Activated CD4-positive, CD25-positive, alpha-beta regulatory T cell treated with anti-CD3 and anti-CD28 coated beads, Interleukin-2, amount 50 U/mL, for 16 hours (primary cell): ENCODE measurements around the gene TPM1.

Source experiments
- DNase-seq: peaks from one replicate; pipeline ENCODE4 v3.0.0-alpha.2; 2020; ENCODE audit warnings: low read depth, low spot score

The TPM1 gene

DNA sequence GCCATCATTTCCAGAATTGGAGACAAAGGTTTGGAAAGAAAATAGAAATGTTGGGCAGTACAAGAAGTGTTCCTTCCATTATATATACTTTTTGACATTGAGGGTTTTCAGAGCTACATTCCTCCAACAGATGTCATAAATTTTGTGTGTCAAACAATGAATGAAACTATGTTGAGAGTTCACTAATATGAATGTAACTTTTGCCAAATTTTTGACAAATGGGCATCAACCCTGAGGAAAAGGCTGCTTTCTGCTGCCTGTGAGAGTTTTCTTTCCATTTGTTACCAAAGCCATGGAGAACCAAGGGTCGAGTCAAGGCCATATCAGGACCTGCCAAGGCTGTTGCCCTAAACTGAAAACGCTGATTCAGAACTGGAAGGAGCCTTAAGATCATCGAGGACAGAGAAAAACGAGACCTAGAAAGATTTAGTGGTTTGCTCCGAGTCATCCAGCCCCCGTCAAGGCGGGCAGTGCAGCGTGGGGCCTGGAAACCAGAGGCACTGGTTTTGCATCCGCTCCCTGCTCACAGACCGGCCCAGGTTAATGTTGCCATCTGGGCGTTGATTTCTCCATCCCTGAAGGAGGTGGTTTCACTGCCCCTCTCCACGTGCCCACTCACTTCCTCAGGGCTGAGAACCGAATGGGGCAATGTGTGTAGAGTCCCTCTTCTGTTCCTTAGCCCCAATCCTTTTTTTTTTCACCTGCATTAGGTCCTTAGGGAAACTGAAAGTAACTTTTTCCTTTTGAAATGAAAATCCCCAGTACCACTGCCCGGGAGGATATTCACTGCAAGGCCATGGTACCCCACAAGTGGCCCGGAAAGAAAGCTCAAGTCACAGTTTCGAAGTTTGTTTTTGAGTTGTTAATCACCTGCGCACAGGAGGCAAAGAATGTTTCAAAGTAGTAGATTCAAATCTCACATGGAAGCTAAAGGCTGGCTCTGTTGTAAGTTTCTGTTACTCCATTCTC, 32.8 kb downstream of the TPM1 start:
- no peak for DNase-seq

DNA sequence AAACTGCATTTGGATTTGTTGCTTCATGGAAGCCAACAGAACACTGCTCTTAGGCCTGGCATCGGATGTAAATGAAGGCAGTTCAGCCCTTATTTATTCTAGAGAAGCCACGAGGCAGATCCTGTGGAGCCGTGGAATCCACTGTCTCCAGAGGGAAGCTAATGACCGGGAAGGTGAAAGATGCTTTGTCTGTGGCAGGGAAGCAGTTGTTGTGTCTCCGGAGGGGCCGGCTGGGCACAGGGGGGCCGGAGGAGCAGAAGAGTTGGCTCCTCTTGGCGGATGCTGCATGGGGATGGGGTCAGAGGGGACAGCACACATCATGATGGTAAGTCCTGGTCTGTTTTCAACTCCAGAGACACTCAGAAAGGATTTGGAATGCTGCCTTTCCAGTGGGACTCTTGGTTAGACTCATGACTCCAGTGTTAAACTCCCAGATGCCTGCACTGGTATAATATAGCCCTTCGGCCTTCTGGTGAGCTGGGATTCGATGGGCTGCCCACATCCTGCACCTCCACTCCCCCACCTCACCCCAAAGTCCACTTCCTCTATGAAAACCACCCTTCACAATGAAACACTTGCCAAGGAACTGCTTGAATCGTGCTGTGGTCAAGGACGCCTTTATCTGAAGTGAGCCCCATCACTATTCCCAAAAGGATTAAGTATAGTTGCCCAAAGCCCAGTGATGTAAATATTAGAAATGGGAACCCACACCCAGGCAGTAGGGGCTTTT, 33.6 kb downstream of the TPM1 start:
- no peak for DNase-seq

DNA sequence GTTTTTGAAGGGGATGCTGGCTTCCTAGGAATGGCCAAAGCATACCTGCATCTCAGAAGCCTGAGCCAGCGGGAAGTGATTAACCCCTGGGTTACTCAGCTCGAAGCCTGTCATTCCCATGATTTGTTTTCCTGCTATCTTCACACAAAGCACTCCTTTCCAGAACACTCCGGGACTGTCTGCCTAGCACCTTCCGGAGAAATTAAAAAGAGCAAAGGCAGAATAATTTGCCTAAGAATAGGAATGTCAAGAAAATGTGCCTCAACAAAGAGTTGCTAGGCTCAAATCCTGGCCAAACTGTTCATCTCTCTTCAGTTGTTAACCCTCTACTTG, 34.1 kb downstream of the TPM1 start:
- DNase-seq = no peak

DNA sequence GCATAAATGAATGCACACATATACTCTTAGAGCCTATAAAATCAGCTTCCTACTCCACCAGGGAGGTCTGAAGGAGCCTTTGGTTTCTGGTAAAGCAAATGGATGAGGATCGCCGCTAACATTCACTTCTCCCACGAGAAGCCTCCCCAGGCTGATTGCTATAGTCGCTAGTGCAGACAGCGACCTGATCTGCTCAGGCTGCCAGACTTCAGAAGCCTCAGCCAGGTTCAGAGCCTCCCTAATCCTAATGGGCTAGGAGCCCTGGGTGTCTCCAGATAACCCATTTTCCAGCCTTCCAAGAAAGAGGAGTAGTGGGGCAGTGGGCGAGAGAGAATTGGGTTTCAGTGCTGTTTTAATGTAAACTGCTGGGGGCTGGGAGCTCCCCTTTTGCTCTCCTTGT, 35.4 kb downstream of the TPM1 start:
- no peak for DNase-seq

DNA sequence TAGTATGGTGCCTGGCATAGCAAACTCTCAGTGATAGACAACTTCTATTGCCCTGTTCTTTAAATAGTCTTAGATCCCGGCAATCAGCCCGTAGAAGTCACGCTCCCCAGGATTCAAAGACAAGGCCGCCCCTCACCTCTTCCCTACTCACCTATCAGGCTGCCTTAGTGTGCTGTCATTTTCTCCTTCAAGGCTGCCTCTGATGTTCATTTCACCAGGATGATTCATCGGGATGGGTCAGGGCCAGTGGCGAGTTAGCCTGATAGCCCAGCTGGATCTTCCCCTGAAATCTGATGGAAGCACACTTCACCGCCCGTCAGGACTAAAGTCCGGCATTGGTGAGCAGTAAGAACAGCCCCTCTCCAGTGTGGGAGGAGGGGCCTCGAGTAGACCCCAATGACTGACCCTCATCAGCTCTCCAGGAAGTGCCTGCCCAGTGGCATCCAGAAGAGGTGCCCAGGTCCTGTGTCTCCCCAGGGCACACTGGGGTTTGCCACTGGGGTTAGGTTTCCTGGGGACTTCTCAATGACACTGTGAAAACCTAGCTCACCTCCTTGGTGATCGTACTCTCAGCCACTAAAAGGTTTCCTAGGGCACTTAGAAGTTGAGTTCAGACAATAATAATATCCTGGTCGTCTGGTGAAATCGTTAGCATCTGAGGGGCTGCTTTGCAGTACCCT, 37.5 kb downstream of the TPM1 start:
- no peak for DNase-seq

DNA sequence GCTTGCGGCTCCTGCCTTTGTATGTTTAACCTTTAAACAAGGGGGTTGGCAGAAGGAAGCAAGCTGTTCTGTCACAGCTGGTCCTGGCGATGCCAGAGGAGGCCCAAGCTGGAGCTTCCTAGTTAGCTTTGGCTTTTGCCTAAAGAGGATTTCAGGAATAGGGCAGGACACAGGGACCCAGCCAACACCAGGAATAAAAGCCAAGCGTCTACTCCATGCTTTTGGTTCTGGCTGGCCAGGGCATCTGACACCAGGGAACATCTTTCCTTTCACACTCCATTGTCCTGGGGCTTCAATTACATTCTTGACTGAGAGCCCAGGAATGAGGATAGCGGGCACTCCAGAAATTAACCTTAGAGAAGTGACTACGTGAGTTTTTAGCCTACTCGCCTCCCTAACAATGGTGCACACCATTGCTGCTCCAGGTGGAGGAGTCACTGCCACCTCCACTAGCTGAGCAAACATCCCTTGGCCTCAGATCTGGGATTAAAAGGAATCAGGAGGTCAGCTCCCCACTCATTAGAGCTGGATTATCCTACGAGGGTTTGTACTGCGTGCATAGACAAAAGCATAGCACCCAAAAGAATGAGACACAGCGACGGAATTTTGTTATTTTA, 38.2 kb downstream of the TPM1 start:
- no peak for DNase-seq

DNA sequence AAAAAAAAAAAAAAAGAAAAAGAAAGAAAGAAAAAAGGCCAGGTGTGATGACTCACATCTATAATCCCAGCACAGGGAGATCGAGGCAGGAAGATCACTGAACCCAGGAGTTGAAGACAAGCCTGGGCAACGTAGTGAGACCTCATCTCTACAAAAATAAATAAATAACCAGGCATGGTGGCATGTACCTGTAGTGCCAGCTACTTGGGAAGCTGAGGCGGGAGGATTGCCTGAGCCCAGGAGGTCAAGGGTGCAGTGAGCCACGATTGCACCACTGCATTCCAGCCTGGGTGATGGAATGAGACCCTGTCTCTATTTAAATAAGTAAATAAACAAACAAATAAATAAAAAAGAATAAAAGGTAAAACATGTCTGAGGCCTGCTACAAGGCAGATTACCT, 39.8 kb downstream of the TPM1 start:
- DNase-seq = no peak

DNA sequence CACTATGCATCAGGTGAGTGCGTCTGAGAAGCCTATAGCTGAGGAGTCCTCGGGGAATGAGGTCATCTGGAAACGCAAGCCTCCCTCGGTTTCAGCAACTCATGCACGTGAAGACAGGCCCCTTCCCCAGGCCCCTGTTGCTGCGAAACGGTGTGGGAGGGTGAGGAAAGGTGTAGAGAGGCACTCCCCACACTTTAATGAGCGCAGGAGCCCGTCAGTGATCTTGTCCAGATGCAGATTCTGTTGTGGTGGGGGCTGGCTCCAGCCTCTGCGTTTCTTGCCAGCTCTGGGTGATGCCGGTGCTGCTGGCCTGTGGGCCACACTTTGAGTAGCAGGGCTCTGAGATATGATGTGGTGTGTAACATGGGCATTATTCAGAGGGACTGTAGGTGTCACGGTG, 40.5 kb downstream of the TPM1 start:
- DNase-seq = no peak

DNA sequence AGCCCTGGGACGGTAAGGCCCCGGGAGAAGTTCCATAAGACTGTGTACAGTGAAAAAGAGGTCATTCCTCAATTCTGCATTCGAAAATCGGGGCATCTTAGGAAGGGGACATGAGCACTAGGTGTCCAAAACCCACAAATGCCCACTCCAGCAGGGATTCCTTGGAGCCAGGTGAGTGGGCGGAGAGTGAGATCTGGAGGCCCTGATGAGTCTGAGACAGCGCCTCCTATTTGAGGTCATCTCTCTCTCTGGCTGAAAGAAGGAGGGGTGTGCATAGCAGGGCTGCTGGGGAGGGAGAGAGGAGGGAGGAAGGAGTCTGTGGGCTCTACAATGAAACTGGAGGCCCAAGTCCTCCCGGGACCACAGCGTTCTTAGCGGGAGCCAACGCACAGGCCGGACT, 41.0 kb downstream of the TPM1 start:
- DNase-seq = no peak

DNA sequence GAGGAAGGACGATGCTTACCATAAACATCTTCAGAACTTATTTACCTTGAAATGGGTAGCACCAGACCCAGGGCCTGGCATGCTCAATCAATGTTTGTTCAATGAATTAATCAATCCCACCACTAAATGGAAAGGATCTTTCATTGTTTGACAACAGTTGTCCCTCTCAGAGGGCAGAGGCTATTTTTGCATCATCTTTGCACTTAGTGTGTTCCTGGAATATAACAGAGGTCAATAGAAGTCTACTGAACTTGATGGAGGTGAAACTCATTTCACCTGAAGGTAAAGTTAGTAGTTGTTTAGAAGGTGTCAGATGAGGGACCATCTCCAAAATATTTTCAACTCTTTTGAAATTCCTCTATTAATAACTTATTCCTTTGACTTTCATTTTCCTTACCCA, 42.3 kb downstream of the TPM1 start:
- DNase-seq = no peak

DNA sequence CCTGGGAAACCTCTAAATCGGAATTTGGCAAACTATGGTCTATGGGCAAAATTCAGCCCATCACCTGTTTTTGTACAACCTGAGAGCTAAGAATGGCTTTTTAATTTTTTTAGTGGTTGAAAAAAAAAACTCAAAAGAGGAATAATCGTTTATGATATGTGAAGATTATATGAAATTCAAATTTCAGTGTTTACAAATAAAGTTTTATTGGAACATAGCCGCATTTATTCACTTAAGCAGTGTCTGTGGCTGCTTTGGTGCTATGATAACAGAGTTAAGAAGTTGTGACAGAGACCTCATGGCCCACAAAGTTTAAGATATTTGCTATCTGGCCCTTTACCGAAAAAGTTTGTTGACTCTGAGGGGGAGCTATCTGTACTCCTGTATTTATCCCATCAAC, 42.7 kb downstream of the TPM1 start:
- no peak for DNase-seq

DNA sequence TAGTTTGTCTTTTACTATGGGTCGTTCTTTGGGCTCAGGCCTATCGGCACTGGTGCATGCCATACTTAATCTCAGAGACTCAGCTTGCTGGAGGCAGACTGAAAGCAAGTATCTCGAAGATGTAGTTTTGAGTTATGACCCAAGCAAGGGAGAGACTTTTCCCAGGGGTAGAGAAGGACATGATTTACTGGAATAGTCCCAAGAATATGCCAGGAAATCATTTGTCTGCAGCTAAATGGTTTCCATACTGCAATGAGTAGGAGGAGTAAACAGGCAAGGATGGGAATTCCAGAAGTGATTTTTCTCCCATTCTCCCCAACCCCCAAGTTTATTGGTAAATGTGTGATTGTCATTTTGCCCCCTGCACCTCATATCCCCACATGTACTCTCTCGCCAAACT, 43.7 kb downstream of the TPM1 start:
- no peak for DNase-seq

DNA sequence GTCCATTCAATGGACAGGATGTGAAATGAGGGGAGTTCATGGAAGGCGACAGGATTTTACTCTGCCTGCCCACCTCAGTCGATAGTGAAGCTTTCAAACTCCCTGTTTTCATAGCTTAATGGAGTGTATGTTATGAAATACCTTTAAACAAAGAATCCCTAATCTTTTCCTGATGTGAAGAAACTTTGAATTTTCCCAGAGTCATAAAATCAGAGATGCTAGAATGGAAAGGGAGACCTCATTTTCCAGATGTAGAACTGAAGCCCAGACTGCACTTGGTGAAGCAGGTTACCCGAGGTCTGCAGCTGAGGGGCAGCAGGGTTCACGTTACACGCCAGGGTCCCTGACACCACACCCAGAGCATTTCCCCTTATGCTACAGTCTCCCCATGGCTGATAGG, 44.4 kb downstream of the TPM1 start:
- DNase-seq = no peak

DNA sequence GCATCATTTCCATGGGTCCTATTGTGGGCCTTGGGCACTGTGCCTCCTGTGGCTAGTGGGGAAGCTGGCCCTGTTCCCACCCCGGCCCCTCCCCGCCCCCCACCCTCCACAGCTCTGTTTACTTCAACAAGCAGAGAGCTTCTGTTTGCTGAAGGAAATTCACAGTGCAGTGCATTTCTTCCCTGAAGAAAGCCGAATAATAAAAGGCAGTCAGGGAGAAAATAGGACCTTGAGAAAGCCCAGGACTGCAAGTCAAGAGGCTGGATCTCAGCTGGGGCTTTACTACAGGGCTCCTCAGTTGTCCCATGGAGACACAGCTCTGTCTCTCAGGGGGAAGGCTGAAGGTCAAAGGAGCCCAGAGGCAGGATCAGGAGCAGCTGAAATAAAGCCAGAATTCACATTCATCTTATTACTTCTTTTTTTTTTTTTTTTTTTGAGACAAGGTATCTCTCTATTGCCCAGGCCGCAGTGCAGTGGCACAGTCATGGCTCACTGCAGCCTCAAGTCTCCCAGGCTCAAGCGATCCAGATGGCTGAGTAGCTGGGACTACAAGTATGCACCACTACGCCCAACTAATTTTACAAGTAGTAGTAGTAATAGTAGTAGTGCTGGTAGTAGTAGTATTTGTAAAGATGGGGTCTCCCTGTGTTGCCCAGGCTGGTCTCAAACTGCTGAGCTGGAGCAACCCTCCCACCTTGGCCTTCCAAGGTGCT, 46.1 kb downstream of the TPM1 start:
- DNase-seq = no peak

DNA sequence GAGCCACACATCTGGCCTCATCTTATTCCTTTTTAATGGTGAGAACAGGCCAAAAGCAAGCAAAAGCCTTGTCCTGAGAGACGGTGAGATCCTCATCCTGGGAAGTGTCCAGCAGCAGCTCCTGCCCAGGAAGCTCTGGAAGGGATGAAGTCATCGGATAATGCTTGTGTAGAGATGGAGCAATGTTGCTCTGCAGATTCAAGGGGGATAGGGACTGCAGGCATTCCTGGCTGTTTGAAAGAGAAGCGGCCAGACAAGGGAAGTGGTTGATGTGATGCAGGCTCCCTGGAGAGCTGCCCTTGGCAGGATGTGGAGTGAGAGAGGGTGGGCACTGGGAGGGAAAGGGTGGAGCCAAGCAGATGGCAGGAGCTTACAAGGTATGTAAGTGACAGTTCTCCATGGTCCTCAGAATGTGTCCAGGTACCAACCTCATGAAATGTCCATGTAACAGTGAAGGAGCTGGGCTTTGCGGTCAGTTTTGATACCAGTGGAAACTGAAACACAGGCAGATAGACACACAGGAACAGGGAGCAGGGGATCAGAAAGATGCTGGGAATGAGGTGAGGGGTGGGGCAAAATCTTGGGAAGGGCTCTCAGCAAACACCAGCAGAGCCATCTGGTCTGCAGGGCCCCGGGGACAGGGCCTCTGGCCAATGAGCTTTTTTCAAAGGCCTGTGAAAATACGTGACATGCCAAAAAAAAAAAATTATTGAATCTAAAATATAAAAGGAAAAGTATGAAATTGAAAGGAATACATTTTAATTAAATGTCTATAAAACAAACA, 46.9 kb downstream of the TPM1 start:
- no peak for DNase-seq

DNA sequence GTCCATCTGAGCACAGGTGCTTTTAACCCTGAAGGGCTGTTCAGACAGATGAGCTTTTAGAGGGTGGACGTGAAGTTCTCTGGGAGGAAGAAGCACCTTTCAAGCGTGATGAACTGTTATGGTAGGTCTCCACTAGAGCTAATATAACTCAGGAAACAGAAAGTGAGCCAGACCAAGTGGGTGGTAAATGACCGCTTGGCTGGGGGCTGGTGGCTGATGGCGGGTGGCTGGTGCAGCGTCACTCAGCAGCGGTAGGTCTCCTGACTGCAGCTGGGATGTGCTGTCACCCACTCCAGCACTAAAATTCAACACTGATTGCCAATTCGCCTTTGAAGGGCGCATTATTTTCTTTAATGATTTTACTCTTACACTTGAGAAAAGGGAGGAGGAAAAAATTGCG, 47.9 kb downstream of the TPM1 start:
- DNase-seq = no peak

DNA sequence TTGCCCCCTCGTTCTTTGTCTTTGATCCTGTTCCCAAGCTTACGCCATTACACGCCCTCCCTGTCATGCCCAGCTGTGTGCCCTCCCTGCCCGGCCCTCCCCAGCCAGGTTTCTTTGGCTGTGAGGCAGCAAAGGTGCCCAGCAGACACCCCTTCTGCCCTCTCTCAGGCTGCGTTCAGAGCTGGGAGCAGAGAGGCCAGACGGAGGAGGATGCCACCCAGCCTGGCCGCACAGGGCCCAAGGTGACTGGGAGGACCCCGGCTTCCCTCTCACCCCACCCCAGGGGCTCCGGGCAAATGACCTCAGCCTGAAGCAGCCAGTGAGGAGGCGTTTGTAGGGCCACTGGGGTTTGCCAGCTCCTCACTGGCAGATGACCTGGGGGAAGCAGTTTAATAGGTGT, 48.3 kb downstream of the TPM1 start:
- DNase-seq = no peak

DNA sequence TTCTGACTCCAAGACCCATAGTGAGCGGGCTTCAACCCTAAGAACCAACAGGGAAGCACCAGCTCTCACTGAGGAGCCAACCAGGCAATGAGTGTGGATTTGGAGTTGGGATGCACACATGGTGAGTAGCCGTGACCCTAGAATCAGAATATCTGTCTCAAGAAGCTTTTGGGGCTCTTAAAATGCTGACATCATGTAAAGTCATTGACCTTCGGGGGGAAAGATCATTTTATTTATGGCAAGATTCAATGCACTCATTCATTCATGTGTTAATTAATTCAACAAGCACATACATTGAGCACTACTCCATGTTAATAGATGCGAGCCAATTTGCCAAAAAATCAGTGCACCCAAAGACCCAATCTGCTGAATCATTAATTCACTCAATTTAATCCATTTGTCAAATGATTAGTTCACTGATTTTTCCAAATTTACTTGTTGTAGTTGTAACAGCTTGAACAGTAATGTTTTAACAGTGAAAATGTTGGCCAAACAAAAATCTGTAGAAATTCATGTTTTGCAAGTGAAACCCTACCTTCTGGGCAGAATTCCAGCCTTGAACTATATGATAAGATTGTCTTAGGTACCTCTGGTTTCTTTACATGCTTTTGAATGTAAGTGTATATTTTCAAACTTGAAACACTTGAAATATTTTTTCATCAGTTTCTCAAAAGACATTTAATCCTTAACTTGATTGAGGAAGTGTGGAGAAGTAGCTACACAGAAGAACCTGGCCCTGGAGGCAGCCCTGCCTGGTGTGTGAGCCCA, 49.3 kb downstream of the TPM1 start:
- no peak for DNase-seq

DNA sequence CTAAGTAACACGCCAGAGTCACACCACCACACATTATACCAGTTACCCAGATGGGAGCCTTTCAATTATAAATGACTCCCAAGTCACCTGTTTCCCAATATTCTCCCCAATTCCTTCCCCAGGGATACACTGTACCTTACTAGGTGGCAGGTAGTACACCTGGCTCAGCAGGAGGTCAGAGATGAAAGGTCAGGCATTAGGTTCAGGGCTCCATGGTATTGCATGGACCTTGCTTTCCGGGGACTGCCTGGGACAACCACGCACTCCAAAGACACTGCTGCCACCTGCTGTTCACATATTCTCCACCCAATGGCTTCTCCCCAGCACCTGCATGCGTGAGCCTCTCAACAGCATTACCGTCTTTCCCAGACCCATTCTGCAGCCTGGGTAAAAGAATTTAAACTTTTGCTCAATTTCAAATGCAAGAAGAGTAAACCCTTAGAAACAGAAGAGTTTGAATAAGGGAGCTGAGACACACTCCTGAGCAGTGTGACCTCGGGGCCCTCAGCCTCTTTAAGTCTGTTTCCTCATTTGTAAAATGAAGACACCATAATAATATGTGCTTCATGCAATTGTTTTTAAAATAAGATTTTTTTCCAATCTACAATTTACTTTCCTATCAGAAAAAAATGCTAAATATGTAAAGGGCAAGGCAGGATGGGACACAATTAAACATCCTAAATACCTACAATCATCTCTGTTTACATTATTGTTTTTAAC, 51.1 kb downstream of the TPM1 start:
- DNase-seq = peak; percentile 25
